NCI-H774 (cell line): ENCODE data around the gene GATA3.

Source experiments
- DNase-seq: peaks from one replicate; lab custom pipeline; 2025; lab: John Stamatoyannopoulos, UW

The GATA3 gene

DNA sequence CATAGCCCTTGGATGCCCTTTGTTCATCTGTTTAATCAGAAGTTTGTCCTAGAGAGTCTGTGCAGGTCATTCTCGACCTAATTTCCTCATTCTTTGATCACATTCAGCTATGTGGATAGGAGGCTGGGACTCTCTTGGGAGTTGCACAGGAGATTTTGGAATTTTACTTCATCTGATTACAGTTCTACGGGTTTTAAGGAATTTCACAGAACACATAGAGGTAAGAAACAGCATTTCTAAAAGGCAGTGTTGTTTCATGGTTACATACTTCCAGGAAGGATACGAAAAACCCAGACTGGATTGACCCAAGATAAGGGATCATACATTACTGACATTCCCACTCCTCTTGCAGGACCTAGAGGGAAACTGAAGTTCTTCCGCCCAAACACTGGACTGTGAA, 45.9 kb downstream of the GATA3 start:
- no peak for DNase-seq

- no peak for DNase-seq
Observed at GRCh38 chr10:8102708-8103401, 48.4 kb downstream of the GATA3 start.

DNA sequence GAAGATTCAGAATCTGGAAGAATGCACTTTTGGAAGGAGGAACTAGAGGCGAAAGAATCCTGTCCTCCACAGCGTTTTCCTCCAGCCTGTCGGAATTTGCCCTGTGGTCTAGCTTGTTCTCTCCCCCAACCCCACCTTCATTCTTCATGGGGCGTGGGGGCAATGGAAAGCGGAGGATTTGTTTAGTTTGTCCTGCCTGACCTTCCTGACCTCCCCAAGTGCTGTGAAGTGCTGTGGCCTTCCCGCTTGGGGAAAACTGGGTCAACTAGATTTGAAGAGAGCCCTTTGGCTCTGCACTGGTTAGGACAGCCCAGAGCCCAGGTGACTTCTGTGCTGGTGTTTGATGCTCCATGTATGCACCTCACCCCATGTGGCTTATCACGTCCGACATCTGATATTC, 49.1 kb downstream of the GATA3 start:
- no peak for DNase-seq

GRCh38 chr10:8104005-8104404, 49.5 kb downstream of the GATA3 start:
- no peak for DNase-seq

GRCh38 chr10:8104721-8105120, 50.2 kb downstream of the GATA3 start:
- DNase-seq = no peak

GRCh38 chr10:8105932-8106331, 51.4 kb downstream of the GATA3 start:
- no peak for DNase-seq

DNA sequence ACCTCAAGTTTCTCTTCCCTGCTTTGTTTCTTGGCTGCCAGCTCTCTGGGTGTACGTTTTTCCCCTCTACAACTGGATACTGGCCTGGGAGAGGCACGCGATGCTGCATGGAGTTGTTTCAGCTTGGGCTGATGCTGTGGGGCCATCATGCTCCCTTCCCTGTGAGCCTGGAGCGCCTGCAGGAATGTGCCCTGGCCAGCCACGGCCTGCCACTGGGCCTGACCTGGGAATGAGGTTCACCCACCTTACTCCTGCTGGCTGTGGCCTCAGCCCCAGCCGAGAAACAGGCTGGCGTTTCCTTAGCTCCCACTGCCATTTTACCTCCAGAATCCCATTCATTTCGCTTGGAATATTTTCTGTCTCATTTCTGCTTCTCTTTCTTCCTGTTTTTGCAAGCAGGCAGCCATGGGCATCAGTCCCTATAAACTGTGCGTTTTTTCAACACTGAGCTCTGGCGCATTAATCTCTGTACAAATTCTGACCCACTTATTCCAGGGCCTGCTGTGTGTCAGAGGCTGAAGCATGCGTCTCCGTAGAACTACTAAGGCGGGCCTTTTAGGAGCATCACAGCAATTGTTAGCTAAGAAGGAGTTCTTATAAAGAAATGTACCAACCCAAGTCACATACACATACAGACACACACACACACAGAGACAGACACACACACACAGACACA, 57.9 kb downstream of the GATA3 start:
- no peak for DNase-seq

DNA sequence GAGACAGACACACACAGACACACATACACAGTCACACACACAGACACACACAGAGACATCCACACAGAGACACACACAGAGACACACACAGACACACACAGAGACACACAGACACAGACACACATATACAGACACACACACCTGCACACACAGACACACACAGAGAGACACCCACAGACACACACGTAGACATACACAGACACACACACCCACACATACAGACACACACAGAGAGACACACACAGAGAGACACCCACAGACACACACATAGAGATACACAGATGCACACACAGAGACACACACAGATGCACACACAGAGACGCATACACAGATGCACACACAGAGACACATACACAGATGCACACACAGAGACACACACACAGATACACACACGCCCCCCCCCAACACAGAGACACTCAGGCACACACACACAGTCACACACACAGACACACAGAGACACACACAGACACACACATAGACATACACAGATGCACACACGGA, 58.5 kb downstream of the GATA3 start:
- no peak for DNase-seq

DNA sequence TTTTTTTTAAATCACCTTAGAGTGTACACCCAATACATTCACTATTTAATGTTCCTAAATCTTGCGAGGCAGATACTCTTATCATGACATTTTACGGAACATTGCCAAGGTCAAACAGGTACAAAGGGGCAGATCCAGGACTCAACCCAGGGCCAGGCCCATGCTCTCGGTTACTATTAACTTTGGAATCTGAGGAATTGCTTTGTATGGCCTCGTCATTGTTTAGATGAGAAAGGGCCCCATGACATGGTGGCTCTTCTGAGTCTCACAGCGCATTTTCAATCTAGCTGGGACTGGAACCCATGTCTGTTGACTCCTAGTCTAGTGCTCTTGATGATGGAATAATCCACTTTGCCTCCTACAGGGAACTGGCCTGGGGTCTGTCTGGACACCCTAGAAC, 59.1 kb downstream of the GATA3 start:
- DNase-seq = no peak

- DNase-seq = no peak
Observed at GRCh38 chr10:8114741-8115617, 60.5 kb downstream of the GATA3 start.

- DNase-seq = no peak
Observed at GRCh38 chr10:8115618-8115980, 61.1 kb downstream of the GATA3 start.

DNA sequence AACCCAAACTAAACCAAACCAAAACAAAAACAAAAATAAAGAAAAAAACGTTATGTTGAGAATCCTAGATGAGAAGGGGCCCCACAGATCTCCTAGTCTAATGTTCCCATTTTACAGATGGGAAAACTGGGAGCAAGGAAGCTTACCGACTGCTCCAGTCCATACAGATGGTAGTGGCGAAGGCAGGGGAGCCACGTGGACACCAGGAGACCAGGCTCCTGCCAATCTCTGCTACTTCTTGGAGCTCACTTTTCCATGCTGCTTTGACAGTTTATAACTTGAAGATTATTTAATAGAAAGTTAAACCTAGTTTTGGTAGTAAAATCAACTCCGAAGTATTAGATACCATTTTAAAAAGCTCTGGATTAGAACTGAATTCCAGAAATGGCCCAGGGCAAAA, 62.0 kb downstream of the GATA3 start:
- no peak for DNase-seq

GRCh38 chr10:8116926-8117493, 62.5 kb downstream of the GATA3 start:
- no peak for DNase-seq

DNA sequence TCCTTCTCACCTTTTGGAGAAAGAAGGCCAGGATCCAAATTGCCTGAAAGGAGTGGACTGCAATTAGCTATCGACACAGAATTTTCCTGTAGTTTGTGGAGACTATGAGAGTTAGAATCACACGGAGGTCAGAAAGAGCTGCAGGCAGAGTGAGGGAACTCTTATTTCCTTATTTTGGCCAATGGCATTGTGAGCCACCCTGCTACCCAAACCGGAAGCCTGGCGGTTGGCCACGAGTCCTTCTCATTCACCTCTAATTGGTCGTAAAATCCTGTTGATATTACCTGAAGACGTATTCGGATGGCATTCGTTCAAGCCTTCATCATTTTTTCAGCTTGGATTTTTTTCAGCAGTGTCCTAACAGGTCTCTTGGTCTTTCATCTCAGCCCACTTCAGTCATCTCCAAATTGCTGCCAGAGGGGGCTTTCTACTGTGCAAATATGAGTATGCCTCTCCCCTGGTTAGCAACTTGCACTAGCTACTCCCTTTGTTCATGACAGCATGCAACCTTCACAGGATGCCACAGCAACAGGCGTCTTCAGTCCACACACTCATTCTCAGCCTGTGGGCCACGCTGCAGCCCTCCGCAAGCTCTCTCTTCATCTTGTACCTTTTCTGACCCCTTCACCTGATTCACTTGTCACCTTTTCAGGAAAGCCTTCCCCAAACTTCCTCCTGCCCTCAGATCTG, 66.9 kb downstream of the GATA3 start:
- DNase-seq = no peak

DNA sequence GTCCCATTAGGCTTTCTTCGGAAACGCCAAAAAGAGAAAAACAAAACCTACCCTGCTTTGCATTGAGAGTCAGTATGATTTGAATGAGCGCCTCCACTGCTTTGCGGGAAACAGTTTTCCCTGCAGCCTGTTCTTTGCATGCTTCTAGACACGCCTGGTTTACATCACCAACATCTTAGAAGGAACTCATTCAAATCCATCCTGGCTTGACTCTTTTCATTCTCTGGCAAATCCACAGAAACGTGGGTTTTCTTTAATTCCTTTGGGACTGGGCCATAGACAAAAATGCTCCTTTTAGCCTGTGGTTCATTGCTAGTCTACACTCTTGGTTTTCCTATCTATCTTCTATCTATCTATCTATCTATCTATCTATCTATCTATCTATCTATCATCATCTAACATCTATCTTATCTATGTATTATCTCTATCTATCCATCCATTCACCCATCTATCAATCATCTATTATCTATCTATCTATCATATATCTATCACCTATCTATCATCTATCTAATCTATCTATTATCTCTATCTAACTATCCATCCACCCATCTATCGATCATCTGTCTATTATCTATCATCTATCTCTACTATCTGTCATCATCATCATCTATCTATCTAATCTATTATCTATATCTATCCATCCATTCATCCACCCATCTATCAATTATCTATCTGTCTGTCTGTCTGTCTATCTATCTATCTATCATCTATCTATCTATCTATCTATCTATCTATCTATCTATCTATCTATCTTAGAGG, 68.3 kb downstream of the GATA3 start:
- no peak for DNase-seq

GRCh38 chr10:8124436-8124835, 69.9 kb downstream of the GATA3 start:
- DNase-seq = no peak
